ENCODE measurements around the gene SPRR2G. TPM values are rescaled to one million over a fixed set of nuclear protein-coding genes. Genes with fewer than 3 reads are reported as not detected.
"Not testable (repeated sequence)": the region's sequence is repeated elsewhere in the genome, so short reads cannot be mapped to it uniquely, and the experiment has no call there.

Gene SPRR2G
- total RNA-seq, 3 donors from 2014 or later (not counting 1 experiment from before 2014, with no cell fraction given) = not detected

DNA sequence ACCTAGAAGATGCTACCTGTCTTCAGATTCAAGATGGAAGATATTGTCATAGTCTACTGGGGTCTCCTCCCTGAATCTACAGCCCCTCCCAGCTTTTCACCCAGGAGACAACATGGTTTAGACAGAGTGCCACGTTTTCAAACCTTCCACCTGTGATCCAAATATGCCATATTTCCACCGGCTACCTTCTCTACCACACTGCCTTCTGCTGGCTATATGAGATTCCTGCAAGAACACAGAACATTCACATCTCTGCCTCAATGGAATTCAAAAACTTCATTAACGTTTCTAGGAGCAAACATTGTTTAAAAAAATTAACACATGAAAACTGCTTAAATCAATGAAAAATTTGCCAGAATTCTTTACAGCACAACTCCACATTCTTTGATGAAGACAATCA lies 39.7 kb upstream of the SPRR2G start:
- 13% methylated on average over 3 of the region's 3 CpGs for WGBS (ENCODE audit: insufficient coverage)
- Histone ChIP-seq H3K9me3 (ENCODE audit: control insufficient read depth, insufficient read depth, low read length) (no peaks in the 10 kb centered on the region), H3K27me3 (ENCODE audit: control insufficient read depth, insufficient read depth, low read length) (peaks cover 4% of the 10 kb centered on the region), H3K4me3 (ENCODE audit: low read length) (no peak overlapping the region), H3K36me3 (ENCODE audit: control insufficient read depth, insufficient read depth, low read length) (no peaks in the 10 kb centered on the region), H3K27ac (ENCODE audit: low read length) (no peak overlapping the region), H3K4me1 (ENCODE audit: control insufficient read depth, insufficient read depth, low read length) (no peaks in the 10 kb centered on the region)
- TF ChIP-seq, protein P1, sequence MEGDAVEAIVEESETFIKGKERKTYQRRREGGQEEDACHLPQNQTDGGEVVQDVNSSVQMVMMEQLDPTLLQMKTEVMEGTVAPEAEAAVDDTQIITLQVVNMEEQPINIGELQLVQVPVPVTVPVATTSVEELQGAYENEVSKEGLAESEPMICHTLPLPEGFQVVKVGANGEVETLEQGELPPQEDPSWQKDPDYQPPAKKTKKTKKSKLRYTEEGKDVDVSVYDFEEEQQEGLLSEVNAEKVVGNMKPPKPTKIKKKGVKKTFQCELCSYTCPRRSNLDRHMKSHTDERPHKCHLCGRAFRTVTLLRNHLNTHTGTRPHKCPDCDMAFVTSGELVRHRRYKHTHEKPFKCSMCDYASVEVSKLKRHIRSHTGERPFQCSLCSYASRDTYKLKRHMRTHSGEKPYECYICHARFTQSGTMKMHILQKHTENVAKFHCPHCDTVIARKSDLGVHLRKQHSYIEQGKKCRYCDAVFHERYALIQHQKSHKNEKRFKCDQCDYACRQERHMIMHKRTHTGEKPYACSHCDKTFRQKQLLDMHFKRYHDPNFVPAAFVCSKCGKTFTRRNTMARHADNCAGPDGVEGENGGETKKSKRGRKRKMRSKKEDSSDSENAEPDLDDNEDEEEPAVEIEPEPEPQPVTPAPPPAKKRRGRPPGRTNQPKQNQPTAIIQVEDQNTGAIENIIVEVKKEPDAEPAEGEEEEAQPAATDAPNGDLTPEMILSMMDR (IDR thresholded peaks at IDR 0.05) = no peak
- H3K9me3 Mint-ChIP-seq = peaks cover 0 to 3% of the 10 kb centered on the region in 2 donors
- peaks cover 32 to 74% of the 10 kb centered on the region in 2 donors for H3K27me3 Mint-ChIP-seq (ENCODE audit: low read depth in 2 of 2)
- H3K36me3 Mint-ChIP-seq = peaks cover 10% of the 10 kb centered on the region
- H3K4me1 Mint-ChIP-seq = no peaks in the 10 kb centered on the region
- no peak for ATAC-seq
- no peak for DNase-seq
- intact Hi-C loops (cut with micrococcal nuclease) = no loop called here
- no peak overlapping the region for H3K4me3 Mint-ChIP-seq
- no peak overlapping the region for H3K27ac Mint-ChIP-seq

DNA sequence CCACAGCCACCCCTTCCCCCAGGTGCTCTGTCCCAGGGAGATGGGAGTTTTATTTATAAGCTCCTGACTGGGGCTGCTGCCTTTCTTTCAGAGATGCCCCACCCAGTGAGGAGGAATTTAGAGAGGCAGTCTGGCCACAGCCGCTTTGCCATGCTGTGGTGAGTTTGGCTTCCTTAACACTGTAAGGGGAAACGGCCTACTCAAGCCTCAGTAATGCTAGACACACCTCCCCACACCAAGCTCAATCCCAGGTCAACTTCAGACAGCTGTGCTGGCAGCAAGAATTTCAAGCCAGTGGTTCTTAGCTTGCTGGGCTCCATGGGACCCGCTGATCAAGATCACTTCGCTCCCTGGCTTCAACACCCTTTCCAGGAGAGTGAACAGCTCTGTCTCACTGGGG lies 37.6 kb upstream of the SPRR2G start:
- H3K27ac ChIP-seq (ENCODE audit: low read length); H3K4me3 Mint-ChIP-seq; intact Hi-C loops (cut with micrococcal nuclease); H3K27me3 ChIP-seq (ENCODE audit: control insufficient read depth, insufficient read depth, low read length); H3K4me3 ChIP-seq (ENCODE audit: low read length); H3K36me3 ChIP-seq (ENCODE audit: control insufficient read depth, insufficient read depth, low read length); H3K4me1 Mint-ChIP-seq; H3K27ac Mint-ChIP-seq; ATAC-seq; H3K9me3 ChIP-seq (ENCODE audit: control insufficient read depth, insufficient read depth, low read length); H3K9me3 Mint-ChIP-seq; H3K4me1 ChIP-seq (ENCODE audit: control insufficient read depth, insufficient read depth, low read length); DNase-seq: not testable (repeated sequence)
- Mint-ChIP-seq H3K36me3 (peaks cover 13% of the 10 kb centered on the region), H3K27me3 (ENCODE audit: low read depth in 2 of 2) (peaks cover 20 to 58% of the 10 kb centered on the region in 2 donors)
- WGBS (ENCODE audit: insufficient coverage) = 67% methylated on average over 4 of the region's 4 CpGs

DNA sequence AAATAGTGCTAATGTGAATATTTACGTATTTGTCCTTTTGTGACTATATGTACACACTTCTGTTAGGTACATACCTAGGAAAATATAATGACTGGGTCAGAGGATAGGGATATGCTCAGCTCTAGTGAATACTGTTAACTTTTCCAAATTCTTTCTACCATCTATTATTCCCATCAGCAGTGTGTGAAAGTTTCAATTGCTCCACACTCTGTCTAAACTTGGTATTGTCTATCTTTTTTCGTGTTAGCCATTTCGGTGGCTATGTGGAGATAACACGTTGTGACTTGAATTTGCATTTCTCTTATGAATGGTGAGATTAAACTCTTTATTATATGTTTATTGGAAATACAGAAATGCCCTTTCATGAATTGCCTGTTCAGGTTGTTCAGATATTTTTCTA lies 29.9 kb upstream of the SPRR2G start:
- Mint-ChIP-seq H3K27ac (no peak overlapping the region), H3K27me3 (ENCODE audit: low read depth in 2 of 2) (peaks cover 4 to 33% of the 10 kb centered on the region in 2 donors), H3K9me3 (no peaks in the 10 kb centered on the region), H3K4me3 (no peak overlapping the region), H3K4me1 (no peaks in the 10 kb centered on the region), H3K36me3 (peaks cover 4% of the 10 kb centered on the region)
- no peaks in the 10 kb centered on the region for H3K27me3 ChIP-seq (ENCODE audit: control insufficient read depth, insufficient read depth, low read length)
- ATAC-seq = no peak
- intact Hi-C loops (cut with micrococcal nuclease) = no loop called here
- H3K4me3 ChIP-seq (ENCODE audit: low read length) = no peak overlapping the region
- no CpG with 5 or more reads among the region's 4 CpGs for WGBS (ENCODE audit: insufficient coverage)
- no peaks in the 10 kb centered on the region for H3K9me3 ChIP-seq (ENCODE audit: control insufficient read depth, insufficient read depth, low read length)
- H3K36me3 ChIP-seq (ENCODE audit: control insufficient read depth, insufficient read depth, low read length) = no peaks in the 10 kb centered on the region
- DNase-seq = no peak
- TF ChIP-seq, protein P1 (IDR thresholded peaks at IDR 0.05) = no peak
- H3K27ac ChIP-seq (ENCODE audit: low read length) = no peak overlapping the region
- H3K4me1 ChIP-seq (ENCODE audit: control insufficient read depth, insufficient read depth, low read length) = no peaks in the 10 kb centered on the region

DNA sequence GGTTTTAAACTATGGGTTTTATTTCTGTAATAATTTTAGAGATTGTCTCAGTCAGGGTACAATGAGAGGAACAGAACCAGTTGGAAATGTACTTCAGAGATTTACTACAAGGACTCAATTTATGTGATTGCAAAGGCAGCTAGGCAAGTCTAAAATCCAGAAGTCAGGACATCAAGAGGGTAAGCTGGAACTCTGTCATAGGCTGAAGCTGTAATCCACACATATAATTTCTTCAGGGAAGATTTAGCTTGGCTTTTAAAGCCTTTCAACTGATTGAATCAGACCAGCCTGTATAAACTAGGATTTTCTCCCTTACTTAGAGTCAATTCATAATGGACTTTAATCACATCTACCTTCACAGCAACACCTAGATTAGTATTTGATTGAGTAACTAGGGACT lies 28.2 kb upstream of the SPRR2G start:
- Mint-ChIP-seq H3K4me1 (no peaks in the 10 kb centered on the region), H3K36me3 (no peaks in the 10 kb centered on the region), H3K9me3 (no peaks in the 10 kb centered on the region), H3K4me3 (no peak overlapping the region), H3K27me3 (ENCODE audit: low read depth in 2 of 2) (peaks cover 3 to 26% of the 10 kb centered on the region in 2 donors), H3K27ac (no peak overlapping the region)
- Histone ChIP-seq H3K4me1 (ENCODE audit: control insufficient read depth, insufficient read depth, low read length) (no peaks in the 10 kb centered on the region), H3K36me3 (ENCODE audit: control insufficient read depth, insufficient read depth, low read length) (no peaks in the 10 kb centered on the region), H3K27me3 (ENCODE audit: control insufficient read depth, insufficient read depth, low read length) (no peaks in the 10 kb centered on the region), H3K27ac (ENCODE audit: low read length) (no peak overlapping the region), H3K4me3 (ENCODE audit: low read length) (no peak overlapping the region), H3K9me3 (ENCODE audit: control insufficient read depth, insufficient read depth, low read length) (no peaks in the 10 kb centered on the region)
- intact Hi-C loops (cut with micrococcal nuclease) = no loop called here
- ATAC-seq (no peak), DNase-seq (no peak)
- TF ChIP-seq, protein P1 (IDR thresholded peaks at IDR 0.05) = no peak

Data from natural killer cell (primary cell).